Inflammatory macrophage treated with lipopolysaccharide for 4 hours (primary cell): Measurements from ENCODE around the gene PPP2R2D.
A peak's percentile ranks its signal among the peaks of the same experiment; 100 is the strongest.
"Not testable (repeated sequence)": the region's sequence is repeated elsewhere in the genome, so short reads cannot be mapped to it uniquely, and the experiment has no call there.

ENCODE experiments used
- DNase-seq: peaks from one replicate; pipeline ENCODE4 v3.0.0-alpha.2; 2020

PPP2R2D gene

DNA sequence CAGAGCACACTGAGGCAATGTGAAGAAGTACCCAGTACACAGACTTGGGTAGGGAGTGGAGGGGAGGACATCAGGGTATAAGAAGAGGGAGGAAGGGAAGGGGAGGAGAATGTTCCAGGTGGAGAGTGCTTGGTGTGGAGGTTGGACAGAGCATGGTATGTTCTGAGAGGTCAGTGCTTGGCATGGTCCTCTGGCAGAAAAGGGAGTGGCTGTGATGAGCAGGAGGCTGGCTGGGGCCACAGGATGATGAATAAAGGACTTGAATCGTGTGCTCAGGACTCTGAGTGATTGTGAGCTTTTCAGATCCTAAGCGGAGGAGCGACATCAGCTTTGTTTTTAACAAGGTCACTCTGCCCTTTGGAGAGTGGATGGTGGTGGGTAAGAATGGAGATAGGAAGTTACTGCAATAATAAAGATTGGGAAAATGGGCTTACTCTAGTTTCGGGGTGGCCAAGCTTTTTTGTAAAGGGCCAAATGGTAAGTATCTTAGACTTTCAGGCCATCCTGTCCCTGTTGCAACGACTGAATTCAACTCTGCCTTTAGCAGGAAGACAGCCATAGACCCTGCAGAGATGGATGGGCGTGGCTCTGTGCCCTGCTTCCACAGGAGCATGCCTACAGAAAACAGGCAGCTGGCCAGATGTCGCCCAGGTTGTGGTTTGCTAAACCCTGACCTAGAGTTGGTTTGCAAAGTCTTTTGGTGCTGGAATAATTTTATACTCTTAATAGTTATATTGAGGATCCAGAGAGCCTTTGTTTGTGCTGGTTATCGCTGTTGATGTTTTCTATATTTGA, 8.4 kb downstream of the PPP2R2D start:
- no peak for DNase-seq

DNA sequence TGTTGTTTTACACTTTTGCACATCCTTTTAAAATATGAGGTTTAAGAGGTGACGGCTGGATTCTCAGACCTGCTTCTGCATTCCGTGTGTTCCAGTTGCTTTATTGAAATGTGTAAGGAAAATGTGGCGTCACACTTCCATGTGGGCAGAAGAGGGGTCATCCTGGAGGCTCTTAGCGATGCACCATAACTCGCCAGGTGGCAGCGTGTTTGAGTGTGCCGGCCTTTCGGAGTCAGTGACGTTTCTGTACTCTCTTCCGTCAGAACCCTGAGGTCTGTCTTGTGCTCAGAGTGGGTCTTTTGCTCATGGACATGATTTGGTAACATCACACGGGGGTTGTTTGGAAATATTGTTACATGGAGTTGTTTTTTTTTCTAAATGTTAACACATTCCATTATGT, 9.1 kb downstream of the PPP2R2D start:
- DNase-seq: no peak

- no peak for DNase-seq
Observed at GRCh38 chr10:131910663-131911314, 10.0 kb downstream of the PPP2R2D start.

GRCh38 chr10:131911451-131911850, 10.6 kb downstream of the PPP2R2D start:
- DNase-seq: no peak

GRCh38 chr10:131912620-131913019, 11.8 kb downstream of the PPP2R2D start:
- no peak for DNase-seq

DNA sequence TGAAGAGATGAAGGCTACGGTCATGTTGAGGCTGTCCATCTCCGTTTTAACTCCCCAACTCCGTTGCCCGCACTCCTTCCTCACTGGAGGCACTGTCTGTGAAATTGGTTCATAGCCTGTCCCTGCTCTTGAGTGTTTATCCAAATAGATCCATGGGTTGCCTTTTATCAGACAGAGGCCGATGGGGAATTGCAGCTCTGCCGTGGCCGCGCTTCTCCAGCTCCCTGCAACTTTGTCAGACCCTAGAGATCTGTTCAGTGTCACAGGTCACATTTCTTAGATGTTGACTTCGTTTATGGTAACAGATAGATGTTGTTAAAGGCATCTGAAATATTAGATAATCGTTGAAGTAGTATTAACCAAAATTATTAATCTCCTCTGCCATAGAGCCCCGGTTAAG, 14.7 kb downstream of the PPP2R2D start:
- DNase-seq: no peak

DNA sequence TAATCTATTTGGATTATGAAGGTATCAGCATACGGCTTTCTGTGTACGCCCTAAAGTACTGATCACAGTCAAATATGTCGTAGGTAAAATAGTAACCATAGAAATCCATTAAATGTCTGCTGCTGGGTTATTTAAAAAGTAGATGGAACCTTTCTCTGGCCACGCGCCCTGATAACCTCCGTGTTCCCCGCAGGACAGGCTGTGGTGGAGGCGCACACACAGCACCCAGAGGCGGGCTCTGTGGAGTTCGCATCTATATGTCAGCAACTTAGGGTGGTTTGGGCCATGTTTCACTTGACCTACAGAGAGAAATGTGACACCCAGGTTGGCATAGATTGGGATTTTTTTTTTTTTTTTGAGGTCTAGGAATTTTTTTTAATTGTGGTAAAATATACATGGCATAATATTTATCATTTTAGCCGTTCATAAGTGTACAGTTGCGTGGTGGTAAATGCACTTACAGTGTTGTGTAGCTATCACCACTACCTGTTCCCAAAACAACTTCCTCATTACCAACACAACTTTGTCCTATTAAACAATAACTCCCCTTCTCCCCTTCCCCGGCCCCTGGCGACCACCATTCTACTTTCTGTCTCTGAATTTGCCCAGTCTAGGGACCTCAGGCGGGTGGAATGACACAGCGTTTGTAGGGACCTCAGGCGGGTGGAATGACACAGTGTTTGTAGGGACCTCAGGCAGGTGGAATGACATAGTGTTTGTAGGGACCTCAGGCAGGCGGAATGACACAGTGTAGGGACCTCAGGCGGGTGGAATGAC, 15.4 kb downstream of the PPP2R2D start:
- no peak for DNase-seq

DNA sequence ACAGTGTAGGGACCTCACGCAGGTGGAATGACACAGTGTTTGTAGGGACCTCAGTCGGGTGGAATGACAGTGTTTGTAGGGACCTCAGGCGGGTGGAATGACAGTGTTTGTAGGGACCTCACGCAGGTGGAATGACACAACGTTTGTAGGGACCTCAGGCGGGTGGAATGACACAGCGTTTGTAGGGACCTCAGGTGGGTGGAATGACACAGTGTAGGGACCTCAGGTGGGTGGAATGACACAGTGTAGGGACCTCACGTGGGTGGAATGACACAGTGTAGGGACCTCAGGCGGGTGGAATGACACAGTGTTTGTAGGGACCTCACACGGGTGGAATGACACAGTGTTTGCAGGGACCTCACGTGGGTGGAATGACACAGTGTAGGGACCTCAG, 16.0 kb downstream of the PPP2R2D start:
- DNase-seq: not testable (repeated sequence)

DNA sequence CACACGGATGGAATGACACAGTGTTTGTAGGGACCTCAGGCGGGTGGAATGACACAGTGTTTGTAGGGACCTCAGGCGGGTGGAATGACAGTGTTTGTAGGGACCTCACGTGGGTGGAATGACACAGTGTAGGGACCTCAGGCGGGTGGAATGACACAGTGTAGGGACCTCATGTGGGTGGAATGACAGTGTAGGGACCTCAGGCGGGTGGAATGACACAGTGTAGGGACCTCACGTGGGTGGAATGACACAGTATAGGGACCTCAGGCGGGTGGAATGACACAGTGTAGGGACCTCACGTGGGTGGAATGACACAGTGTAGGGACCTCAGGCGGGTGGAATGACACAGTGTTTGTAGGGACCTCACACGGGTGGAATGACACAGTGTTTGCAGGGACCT, 16.7 kb downstream of the PPP2R2D start:
- DNase-seq: not testable (repeated sequence)

GRCh38 chr10:131919461-131919860, 18.7 kb downstream of the PPP2R2D start:
- not testable (repeated sequence) for DNase-seq

DNA sequence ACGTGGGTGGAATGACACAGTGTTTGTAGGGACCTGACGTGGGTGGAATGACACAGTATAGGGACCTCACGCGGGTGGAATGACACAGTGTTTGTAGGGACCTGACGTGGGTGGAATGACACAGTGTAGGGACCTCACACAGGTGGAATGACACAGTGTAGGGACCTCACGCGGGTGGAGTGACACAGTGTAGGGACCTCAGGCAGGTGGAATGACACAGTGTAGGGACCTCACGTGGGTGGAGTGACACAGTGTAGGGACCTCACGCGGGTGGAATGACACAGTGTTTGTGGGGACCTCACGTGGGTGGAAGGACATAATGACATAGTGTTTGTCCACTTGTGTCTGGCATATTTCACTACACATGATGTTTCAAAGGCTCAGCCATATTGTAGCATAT, 19.3 kb downstream of the PPP2R2D start:
- DNase-seq: peak; percentile 37

DNA sequence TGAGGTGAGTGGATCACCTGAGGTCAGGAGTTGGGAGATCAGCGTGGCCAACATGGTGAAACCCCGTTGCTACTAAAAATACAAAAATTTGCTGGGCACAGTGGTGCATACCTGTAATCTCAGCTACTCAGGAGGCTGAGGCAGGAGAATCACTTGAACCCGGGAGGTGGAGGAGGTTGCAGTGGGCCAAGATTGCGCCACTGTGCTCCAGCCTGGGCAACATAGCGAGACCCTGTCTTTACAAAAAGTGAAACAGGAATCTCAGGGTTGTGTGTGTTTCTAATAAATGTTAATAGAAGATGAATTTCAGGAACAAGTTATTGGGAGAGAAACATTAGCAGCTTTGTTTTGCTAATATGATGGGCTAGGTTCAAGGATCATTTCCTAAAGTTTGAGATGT, 19.9 kb downstream of the PPP2R2D start:
- DNase-seq: no peak

- no peak for DNase-seq
Observed at GRCh38 chr10:131921184-131921583, 20.4 kb downstream of the PPP2R2D start.

GRCh38 chr10:131923038-131923756, 22.4 kb downstream of the PPP2R2D start:
- no peak for DNase-seq

- DNase-seq: peak; percentile 65
Observed at GRCh38 chr10:131925011-131925649, 24.3 kb downstream of the PPP2R2D start.

DNA sequence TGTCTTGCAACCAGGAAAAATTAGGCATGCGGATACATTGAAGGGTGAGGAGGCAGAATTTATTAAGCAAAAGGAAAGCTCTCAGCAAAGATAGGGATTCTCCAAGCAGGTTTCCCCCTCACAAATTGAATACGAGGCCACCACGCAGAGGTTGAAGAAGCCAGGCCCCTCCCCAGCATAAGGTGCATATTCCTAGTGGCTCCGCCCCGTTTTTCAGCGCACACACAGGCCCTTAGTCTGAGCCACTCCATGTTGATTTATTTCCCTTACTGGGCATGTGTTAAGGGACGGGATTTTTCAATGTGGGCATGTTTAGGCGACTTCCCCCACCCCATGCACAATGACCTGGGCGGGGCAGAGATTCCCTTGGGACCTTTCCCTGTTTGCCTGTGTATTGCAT, 24.9 kb downstream of the PPP2R2D start:
- no peak for DNase-seq

- no peak for DNase-seq
Observed at GRCh38 chr10:131926253-131926652, 25.4 kb downstream of the PPP2R2D start.

GRCh38 chr10:131926743-131927595, 26.2 kb downstream of the PPP2R2D start:
- no peak for DNase-seq

DNA sequence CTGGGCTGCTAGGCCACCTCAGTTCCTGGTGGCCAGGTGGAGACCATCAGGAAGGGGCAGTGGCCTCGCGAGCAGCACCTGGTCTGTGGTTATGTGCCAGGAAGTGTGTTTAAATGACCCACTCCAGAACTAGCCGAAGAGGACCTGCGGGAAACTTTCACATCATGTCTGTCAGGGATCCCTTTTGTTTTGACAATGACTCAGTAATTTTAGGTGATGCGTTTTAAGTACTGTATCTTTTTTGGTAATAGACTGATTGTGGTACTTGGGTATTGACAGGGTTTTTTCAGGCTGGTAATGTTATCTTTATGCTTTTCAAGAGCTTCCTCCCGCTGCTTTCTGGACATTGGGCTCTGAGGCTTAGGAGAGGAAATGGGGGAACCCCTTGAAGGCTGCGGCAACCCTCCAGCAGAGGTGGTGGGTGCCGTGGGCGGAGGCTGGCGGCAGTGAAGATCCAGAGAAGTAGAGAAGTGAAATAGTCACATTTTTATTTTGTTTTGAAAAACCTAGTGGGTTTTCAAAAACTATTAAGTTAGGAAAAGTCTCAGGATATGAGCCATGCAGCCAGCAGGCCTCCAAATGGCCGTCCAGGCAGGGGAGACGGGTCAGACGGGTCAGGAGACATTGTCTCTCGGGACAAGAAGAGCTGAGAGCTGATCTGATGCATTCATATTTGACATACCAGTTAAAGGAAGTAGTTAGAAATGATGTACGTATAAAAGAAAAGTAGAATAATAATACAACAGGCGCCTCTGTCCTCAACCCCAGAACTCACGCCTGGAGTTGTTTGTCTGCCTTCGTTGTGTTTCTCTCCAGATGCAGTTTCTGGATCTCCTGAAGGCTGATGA, 27.7 kb downstream of the PPP2R2D start:
- DNase-seq: peak; percentile 69

- DNase-seq: no peak
Observed at GRCh38 chr10:131929122-131929845, 28.5 kb downstream of the PPP2R2D start.
